Transverse colon (tissue), 4 donors: ENCODE results near the gene EZR.

Experiments
- CTCF ChIP-seq, 5 experiments: fragments of 200-600 bp in 3 of 5; fragments of 450-650 bp in 2 of 5; sonication (generic) in 3 of 5; IDR thresholded peaks; 1 replicate in 2 of 5; 2 replicates in 3 of 5; pipeline ENCODE4 v1.5.1; 2016 to 2017; ENCODE audit warnings: antibody characterized with exemption in 5 of 5, inconsistent platforms in 3 of 5, mild to moderate bottlenecking in 2 of 5, moderate library complexity in 1 of 5
- EP300 ChIP-seq: sonication (generic); formaldehyde crosslinking; IDR thresholded peaks from one replicate; pipeline ENCODE4 v1.6.1; 2017; ENCODE audit warnings: antibody characterized with exemption, low read depth
- POLR2A ChIP-seq: fragments of 450-650 bp; IDR thresholded peaks from one replicate; pipeline ENCODE4 v1.6.1; 2016; ENCODE audit warnings: antibody characterized with exemption, mild to moderate bottlenecking, moderate library complexity
- POLR2AphosphoS5 ChIP-seq, 3 donors: sonication (generic); formaldehyde crosslinking; IDR thresholded peaks; one replicate each; pipeline ENCODE4 v1.6.1; 2016; ENCODE audit warnings: antibody characterized with exemption in 3 of 3

- TF ChIP-seq CTCF (IDR thresholded peaks at IDR 0.05) (no peak), POLR2A (no peak), POLR2AphosphoS5 (IDR thresholded peaks at IDR 0.05) (no peak), EP300 (no peak)
Observed at GRCh38 chr6:158836625-158837311, 17.6 kb upstream of the EZR start.
